ENCODE data around the gene TNS1.
A peak's percentile ranks its signal among the peaks of the same experiment; 100 is the strongest.
"Not testable (repeated sequence)": the region's sequence is repeated elsewhere in the genome, so short reads cannot be mapped to it uniquely, and the experiment has no call there.

The TNS1 gene

DNA sequence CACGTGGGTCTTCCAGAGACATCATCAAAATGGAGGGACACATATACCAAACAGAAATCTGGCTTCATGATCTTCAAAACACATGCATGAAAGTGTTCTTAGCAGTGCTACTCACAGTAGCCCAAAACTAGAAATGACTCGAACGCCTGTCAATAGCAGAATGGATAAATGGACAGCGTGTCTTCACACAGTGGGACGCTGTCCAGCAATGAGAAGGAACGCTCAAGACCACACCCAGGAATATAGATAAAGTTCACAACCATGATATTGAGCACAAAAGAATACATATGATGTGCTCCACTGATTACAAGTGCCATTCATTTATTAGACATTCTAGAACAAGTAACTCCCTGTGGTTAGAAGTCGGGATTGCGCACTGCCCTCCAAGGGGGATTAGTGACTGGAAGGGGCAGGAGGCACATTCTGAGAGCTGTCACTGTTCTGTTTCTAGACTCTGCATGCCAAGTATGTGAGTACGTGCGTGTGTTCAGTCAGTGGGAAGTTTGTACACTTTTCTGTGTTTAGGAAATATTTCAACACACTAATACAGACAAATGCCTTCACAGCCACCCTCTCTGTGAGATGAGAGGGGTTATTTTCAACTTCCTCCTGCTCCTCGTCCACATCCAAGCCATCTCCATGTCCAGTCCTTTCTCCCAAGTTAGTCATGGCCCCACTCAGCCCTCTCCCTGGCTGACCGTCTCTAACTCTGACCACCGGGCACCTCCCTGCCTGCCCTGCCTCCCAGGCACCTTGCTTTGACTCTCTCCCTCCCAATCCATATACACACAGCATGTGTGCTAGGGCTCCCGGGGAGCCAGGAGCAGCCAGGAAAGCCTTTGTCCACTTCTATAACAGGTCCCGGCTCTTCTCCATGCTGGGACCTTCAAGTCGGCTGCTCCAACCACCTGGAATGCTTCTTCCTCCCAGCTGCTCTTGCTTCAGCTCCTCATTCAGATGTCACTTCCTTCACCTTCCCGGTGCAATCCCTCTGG, 26.9 kb upstream of the TNS1 start:
- DNase-seq = no peak

DNA sequence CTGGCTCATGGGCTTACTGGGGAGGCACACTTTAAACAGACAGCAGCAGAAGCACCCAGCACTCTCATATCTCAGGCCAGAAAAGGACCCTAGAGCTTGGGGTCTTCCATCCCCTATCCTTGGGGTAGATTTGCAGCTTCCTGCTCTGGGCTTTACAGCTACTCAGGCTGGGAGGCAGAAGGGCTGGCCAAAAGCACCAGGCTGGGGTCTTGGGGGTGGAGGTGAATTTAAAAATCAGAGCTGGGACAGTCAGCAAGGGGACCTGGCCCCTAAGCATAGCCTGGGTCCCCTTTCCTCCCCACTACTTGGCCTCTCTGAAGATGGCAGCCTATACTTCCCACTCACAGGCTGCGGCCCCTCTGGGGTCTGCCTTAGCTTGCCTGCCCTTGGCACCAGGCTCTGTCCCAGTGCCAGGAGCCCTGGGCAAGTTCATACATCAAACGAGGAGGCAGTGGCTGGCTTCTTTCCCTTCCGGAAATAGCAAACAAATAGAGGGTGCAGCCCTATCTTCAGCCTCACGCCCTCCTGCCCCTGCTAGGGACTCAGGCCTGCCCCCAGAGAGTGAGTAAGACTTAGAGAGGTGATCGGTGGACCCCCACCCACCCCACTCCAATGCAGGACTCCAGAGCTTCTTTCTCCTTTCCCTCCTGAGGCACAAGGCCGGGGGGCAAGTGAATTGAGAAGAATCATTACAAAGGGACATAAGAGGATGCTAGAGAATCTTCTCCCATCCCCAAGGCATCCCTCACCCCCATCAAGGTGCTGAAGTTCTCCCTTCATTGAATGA, 26.0 kb upstream of the TNS1 start:
- no peak for DNase-seq

DNA sequence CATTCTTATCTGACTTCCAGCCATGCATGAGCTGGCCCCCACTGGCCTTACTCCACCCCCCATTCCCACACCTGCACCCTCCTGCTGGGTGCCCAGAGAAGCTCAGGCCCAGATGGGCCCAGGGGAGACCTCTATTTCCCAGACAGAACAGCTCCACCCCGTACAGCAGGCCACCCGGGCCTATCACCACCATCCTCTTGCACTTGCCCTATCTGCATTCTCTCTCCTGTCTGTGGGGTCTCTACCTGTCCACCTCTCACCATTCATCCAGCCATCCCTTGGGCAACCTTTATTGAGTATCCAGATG, 25.3 kb upstream of the TNS1 start:
- no peak for DNase-seq

DNA sequence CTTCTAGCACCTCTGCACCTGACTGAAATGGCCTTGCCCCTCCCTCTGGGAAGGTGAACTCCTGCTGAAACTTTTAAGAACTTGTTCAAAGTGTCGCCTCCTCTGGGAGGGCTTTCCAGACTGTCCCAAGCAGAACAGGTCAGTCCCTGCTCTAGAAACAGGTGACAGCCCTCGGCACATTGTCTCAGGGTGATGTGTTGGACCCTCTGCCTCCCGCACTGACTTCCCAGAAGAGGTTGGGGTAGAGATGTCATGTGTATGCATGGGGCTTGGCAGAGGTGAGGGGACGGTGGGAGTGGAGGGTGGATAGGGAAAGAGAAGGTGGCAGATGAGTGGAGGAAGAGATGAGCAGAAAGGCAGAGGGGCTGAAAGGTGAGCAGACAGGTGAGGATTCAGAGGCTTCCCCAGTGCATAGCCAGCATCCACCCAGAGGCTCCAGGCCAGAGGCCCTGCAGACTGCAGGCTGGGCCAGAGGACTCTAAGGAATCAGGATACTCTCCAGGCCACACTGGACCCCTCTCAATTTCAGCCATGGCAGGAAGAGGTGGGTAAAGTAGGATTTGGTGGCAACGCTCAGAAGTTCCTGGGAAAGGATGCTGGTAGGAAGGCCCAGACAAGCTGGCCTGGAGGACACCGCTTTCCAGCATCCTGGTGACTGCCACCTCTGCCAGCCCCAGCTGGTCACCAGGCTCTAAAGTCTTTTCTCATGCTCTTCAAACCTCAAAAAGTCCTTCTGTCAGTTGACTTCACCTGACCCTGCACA, 24.8 kb upstream of the TNS1 start:
- DNase-seq = no peak

DNA sequence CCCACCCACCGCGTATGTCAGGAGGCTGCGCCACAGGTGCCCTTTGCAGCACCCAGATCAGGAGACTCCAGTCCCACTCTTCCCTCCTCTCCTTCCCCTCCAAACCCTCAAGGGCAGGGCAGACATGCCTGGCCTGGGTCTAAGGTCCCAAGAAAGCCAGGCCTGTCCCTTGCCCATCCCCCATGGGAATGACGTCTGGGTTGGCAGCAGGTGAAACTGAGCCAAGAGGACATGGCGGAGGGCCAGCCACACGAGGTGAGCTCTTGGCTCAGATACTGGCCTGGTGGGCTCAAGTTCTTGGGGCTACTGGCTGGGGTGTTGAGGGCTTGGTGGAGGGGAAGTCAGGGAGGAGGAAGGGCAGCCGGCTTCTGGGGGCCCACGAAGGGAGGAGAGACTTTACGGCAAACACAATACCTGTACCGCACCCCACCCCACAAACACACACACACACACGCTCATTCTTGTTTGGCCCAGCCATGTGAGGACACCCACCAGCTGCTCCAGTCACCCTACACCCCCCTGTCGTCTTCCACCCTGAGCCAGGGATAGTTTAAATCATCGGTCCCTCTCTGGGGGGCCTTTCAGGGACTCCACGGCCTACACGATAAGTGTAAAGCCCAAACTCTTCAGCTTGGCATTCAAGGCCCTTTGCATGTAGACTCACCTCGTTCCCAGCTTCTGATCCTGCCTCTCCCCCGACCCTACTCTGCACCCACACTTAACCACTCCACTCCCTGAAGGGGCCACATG, 24.1 kb upstream of the TNS1 start:
- DNase-seq = no peak

- no peak for DNase-seq
These were observed 23.4 kb upstream of the TNS1 start for GRCh38 chr2:218026244-218026643.

GRCh38 chr2:218024871-218025270, 22.1 kb upstream of the TNS1 start:
- DNase-seq = no peak

DNA sequence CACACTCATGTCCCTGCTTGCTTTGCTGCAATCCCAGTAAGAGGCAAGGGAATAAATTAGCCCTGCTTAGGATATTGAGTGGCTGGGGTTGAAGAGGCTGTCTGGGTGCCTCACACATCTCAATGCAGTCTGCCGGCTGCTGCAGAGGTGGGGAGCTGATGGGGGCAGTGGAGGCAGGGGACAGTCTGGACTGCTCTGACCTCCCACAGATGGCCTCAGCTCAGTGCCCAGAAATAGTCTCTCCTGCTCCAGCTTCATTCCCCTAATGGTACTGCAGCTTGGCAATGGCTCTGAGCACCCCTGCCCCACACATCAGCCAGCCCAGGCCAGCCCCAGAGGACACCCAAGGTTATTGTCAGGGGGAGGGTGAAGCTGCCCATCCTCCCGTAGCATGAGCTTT, 21.5 kb upstream of the TNS1 start:
- DNase-seq = no peak

DNA sequence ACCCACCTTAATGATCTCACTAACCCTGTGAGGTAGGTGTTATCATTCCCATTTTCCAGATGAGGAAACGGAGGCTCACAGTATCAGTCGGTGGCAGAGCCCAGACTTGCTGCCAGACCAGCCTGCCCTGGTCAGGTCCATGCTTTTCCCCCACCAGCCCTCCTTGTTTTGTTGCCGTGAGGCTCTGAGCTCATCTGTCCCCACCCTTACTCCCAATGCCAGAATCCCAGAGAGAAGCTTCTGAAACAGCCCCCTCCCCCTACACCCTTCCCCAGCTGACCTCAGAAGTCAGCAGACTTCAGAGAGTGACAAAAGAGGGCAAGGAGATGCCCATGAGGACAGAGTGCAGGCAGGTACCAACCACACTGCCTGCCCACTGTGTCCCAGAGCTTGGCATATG, 20.8 kb upstream of the TNS1 start:
- DNase-seq = no peak

- DNase-seq = no peak
These were observed 20.2 kb upstream of the TNS1 start for GRCh38 chr2:218022851-218023530.

GRCh38 chr2:218022131-218022850, 19.5 kb upstream of the TNS1 start:
- DNase-seq = no peak

- no peak for DNase-seq
These were observed 18.8 kb upstream of the TNS1 start for GRCh38 chr2:218021536-218022071.

DNA sequence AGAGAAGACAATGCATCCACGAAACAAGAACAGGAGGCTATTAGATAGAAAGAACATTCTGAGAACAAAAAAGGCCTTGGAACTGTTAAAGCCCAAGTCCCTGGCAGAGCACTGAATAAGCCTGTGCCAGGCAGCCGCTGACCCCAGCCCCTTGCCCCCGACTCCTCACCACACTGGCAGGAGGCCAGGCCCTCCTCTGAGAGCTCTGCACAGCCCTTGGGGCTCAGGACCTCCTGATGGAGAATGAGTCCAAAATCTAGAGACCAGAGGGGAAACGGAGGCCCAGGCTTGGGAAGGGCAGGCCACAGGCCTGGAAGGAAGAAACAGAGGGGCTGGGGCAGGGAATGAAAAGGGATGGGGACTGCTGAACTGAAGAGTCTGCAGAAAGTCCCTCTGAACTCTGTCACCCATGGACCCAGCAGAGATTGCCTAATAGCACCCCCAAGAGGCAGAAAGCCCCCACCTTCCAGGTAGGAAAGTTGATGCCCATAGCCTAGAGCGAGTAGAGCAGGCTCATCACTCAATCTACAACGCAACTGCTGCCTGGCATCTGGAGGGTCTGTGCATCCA, 18.3 kb upstream of the TNS1 start:
- DNase-seq = no peak

DNA sequence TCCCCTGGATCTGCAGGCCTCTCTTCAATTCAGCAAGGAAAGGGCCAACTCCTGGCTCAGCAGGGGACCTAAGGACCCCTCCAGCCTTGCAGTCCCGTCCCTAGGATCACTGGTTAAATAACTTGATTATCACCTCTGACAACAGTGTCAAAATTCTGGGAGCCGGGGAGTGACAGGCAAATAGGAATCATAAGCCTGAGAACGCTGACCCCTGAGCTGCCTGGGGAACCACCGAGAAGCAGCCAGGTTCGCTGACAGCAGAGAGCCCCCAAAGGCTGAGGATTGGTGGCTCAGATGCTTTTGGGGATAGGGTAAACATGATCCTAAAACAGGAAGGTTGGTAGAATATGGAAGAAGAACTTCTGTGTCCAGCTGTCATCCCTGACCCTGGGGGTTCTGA, 17.5 kb upstream of the TNS1 start:
- DNase-seq = no peak

GRCh38 chr2:218019411-218020060, 16.7 kb upstream of the TNS1 start:
- peak; percentile 38 to 55 for DNase-seq

GRCh38 chr2:218018842-218019125, 16.0 kb upstream of the TNS1 start:
- DNase-seq = not testable (repeated sequence)

DNA sequence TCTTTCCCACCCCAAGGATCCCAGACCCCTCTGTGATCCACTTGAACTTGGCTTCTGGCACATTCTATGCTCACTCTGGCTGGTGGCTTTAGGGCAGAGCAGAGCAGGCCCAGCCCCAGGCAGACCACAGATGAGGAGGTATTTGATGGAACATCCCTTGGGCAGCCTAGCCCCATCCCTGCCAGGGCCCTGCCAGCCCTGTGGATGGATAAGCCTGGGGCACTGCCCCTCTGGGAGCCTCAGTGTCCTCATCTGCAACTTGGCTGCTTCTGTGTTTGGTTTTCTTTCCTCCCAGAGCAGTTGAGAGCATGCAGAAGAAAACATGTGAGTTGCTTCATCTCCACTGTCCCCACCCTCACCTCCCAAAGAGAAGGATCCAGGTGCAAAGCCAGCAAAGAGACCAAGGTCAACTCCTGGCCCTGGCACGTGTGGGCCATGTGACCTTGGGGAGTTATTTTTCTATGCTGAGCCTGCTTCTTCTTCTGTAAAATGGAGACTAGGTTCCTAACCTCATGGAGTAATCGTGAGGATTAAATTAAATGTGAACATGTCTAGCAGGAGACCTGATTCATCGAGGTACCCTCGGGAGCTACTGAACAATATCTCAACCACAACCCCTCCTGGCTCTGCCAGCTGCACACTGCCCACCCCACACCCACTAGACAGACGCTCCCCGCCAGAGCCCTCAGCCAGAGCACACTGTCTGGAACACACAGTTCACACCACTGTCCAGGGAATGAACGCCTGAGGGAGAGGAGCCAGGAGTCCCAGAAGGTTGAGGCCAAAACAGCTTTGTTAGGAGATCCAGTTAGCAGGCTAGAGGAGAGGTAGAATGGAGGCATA, 14.6 kb upstream of the TNS1 start:
- DNase-seq = no peak

- DNase-seq = no peak
These were observed 14.0 kb upstream of the TNS1 start for GRCh38 chr2:218016810-218017209.

All from inflammatory macrophage (primary cell).